MM.1S (cell line): ENCODE data around the gene KCTD15.

Experiments
- DNase-seq: peaks from one replicate; pipeline ENCODE4 v3.0.0-alpha.2; 2015
- H2AFZ ChIP-seq: fragments of 300-600 bp; sonication (generic); 2 replicates; pipeline ENCODE4 v1.6.0; 2016; ENCODE audit warnings: antibody characterized with exemption, low read length
- H3F3A ChIP-seq: fragments of 300-600 bp; sonication (generic); 2 replicates; pipeline ENCODE4 v1.6.1; 2016; ENCODE audit warnings: mild to moderate bottlenecking, antibody characterized with exemption, low read length, moderate library complexity, mixed read lengths; ENCODE audit not compliant: insufficient read depth
- H3K27ac ChIP-seq: fragments of 300-600 bp; sonication (generic); 2 replicates; pipeline ENCODE4 v1.5.1; 2016; ENCODE audit warnings: mild to moderate bottlenecking, low read length
- H3K27me3 ChIP-seq: fragments of 300-600 bp; sonication (generic); replicated peaks from 2 replicates; pipeline ENCODE4 v1.6.0; 2016; ENCODE audit warnings: low read length; ENCODE audit not compliant: insufficient read depth
- H3K36me3 ChIP-seq: fragments of 300-600 bp; sonication (generic); replicated peaks from 2 replicates; pipeline ENCODE4 v1.6.1; 2016; ENCODE audit warnings: mild to moderate bottlenecking, low read length, mixed read lengths; ENCODE audit not compliant: insufficient read depth
- H3K4me1 ChIP-seq: fragments of 300-600 bp; sonication (generic); 2 replicates; pipeline ENCODE4 v1.6.1; 2016; ENCODE audit warnings: low read length, mixed read lengths
- H3K4me2 ChIP-seq: fragments of 300-600 bp; sonication (generic); 2 replicates; pipeline ENCODE4 v1.6.0; 2016; ENCODE audit warnings: low read depth, low read length
- H3K4me3 ChIP-seq: fragments of 300-600 bp; sonication (generic); 2 replicates; pipeline ENCODE4 v1.5.1; 2016; ENCODE audit warnings: low read length, mixed read lengths
- H3K79me2 ChIP-seq: fragments of 300-600 bp; sonication (generic); 2 replicates; pipeline ENCODE4 v1.6.1; 2016; ENCODE audit warnings: mixed run types, low read length, mixed read lengths
- H3K9ac ChIP-seq: fragments of 300-600 bp; sonication (generic); 2 replicates; pipeline ENCODE4 v1.6.1; 2016; ENCODE audit warnings: low read length, mixed read lengths
- H3K9me2 ChIP-seq: fragments of 300-600 bp; sonication (generic); replicated peaks from 2 replicates; pipeline ENCODE4 v1.6.1; 2016; ENCODE audit warnings: mild to moderate bottlenecking, low read length, mixed read lengths; ENCODE audit not compliant: insufficient read depth
- H3K9me3 ChIP-seq: fragments of 300-600 bp; sonication (generic); replicated peaks from 2 replicates; pipeline ENCODE4 v1.6.1; 2016; ENCODE audit warnings: mild to moderate bottlenecking, low read length, mixed read lengths; ENCODE audit not compliant: insufficient read depth
- H4K20me1 ChIP-seq: fragments of 300-600 bp; sonication (generic); 2 replicates; pipeline ENCODE4 v1.6.1; 2016; ENCODE audit warnings: mild to moderate bottlenecking, low read length, moderate library complexity, mixed read lengths; ENCODE audit not compliant: insufficient read depth
- CTCF ChIP-seq: fragments of 300-600 bp; sonication (generic); IDR thresholded peaks from 2 replicates; pipeline ENCODE4 v1.5.1; 2016; ENCODE audit warnings: antibody characterized with exemption, low read length, mixed read lengths
- EZH2 ChIP-seq: fragments of 300-600 bp; sonication (generic); optimal IDR thresholded peaks from 2 replicates; pipeline ENCODE3; 2017; ENCODE audit warnings: low read depth, mild to moderate bottlenecking, antibody characterized with exemption, low read length, mixed read lengths
- EZH2phosphoT487 ChIP-seq: fragments of 300-600 bp; sonication (generic); IDR thresholded peaks from 2 replicates; pipeline ENCODE4 v1.6.1; 2018; ENCODE audit warnings: antibody characterized with exemption, low read length

KCTD15 gene

GRCh38 chr19:33770107-33770506 is 26.6 kb upstream of the KCTD15 start:
- no peaks in the 10 kb centered on the region for H3K9me3 ChIP-seq
- H3K4me2 ChIP-seq: no peak overlapping the region
- DNase-seq: no peak
- no peaks in the 10 kb centered on the region for H3K79me2 ChIP-seq
- no peaks in the 10 kb centered on the region for H3K9me2 ChIP-seq
- H4K20me1 ChIP-seq: no peaks in the 10 kb centered on the region
- H3K9ac ChIP-seq: no peak overlapping the region
- peaks cover 9% of the 10 kb centered on the region for H3K27me3 ChIP-seq
- H2AFZ ChIP-seq: no peak overlapping the region
- no peaks in the 10 kb centered on the region for H3K36me3 ChIP-seq
- no peaks in the 10 kb centered on the region for H3K4me1 ChIP-seq
- no peaks in the 10 kb centered on the region for H3F3A ChIP-seq
- H3K4me3 ChIP-seq: no peak overlapping the region
- no peak overlapping the region for H3K27ac ChIP-seq
- TF ChIP-seq EZH2phosphoT487 (no peak), EZH2 (no peak), CTCF (no peak)

GRCh38 chr19:33771384-33772101 is 25.1 kb upstream of the KCTD15 start:
- TF ChIP-seq EZH2phosphoT487 (no peak), EZH2 (no peak), CTCF (peak; percentile 87)
- Histone ChIP-seq H2AFZ (no peak overlapping the region), H3K4me1 (no peaks in the 10 kb centered on the region), H4K20me1 (no peaks in the 10 kb centered on the region), H3F3A (no peaks in the 10 kb centered on the region), H3K9ac (no peak overlapping the region), H3K27ac (no peak overlapping the region), H3K36me3 (no peaks in the 10 kb centered on the region), H3K4me2 (no peak overlapping the region), H3K79me2 (no peaks in the 10 kb centered on the region), H3K9me2 (no peaks in the 10 kb centered on the region), H3K4me3 (no peak overlapping the region), H3K9me3 (no peaks in the 10 kb centered on the region), H3K27me3 (peaks cover 5% of the 10 kb centered on the region; the same call in 1 of the 2 replicates)
- peak; percentile 58 for DNase-seq

GRCh38 chr19:33772102-33772857 is 24.4 kb upstream of the KCTD15 start:
- H3K4me1 ChIP-seq: no peaks in the 10 kb centered on the region
- H3K27me3 ChIP-seq: 0 out of 2 replicates have a peak, but pooled peaks cover 3% of the 10 kb centered on the region
- no peaks in the 10 kb centered on the region for H4K20me1 ChIP-seq
- H3K27ac ChIP-seq: no peak overlapping the region
- no peak overlapping the region for H3K9ac ChIP-seq
- H3K79me2 ChIP-seq: no peaks in the 10 kb centered on the region
- DNase-seq: no peak
- H3K9me3 ChIP-seq: no peaks in the 10 kb centered on the region
- no peak overlapping the region for H3K4me2 ChIP-seq
- no peak for TF ChIP-seq EZH2phosphoT487
- no peak for TF ChIP-seq EZH2
- TF ChIP-seq CTCF: no peak
- H3F3A ChIP-seq: no peaks in the 10 kb centered on the region
- no peaks in the 10 kb centered on the region for H3K36me3 ChIP-seq
- no peak overlapping the region for H2AFZ ChIP-seq
- H3K9me2 ChIP-seq: no peaks in the 10 kb centered on the region
- H3K4me3 ChIP-seq: no peak overlapping the region
